Loucy (cell line): ENCODE data around the gene SERINC3.

Experiments
- H2AFZ ChIP-seq: fragments of 200-600 bp; sonication (generic); 2 replicates; pipeline ENCODE4 v1.6.0; 2016; ENCODE audit warnings: antibody characterized with exemption, mild to moderate bottlenecking, low read length, moderate library complexity
- H3F3A ChIP-seq: fragments of 200-600 bp; 2 replicates; pipeline ENCODE4 v1.6.0; 2016; ENCODE audit warnings: antibody characterized with exemption, low read depth, mild to moderate bottlenecking
- H3K27me3 ChIP-seq: fragments of 200-600 bp; sonication (generic); 2 replicates; pipeline ENCODE4 v1.6.1; 2014; ENCODE audit warnings: low read length, mild to moderate bottlenecking; ENCODE audit not compliant: insufficient read depth, poor library complexity, severe bottlenecking
- H3K36me3 ChIP-seq: fragments of 200-600 bp; sonication (generic); 2 replicates; pipeline ENCODE4 v1.6.1; 2016; ENCODE audit warnings: low read length; ENCODE audit not compliant: insufficient read depth
- H3K4me1 ChIP-seq: fragments of 200-600 bp; sonication (generic); 2 replicates; pipeline ENCODE4 v1.5.1; 2014; ENCODE audit warnings: low read length, mild to moderate bottlenecking; ENCODE audit not compliant: insufficient read depth, poor library complexity, severe bottlenecking
- H3K4me2 ChIP-seq: fragments of 200-600 bp; sonication (generic); 2 replicates; pipeline ENCODE4 v1.6.0; 2014; ENCODE audit warnings: antibody characterized with exemption, low read length, low read depth, mild to moderate bottlenecking; ENCODE audit not compliant: poor library complexity, severe bottlenecking
- H3K4me3 ChIP-seq: fragments of 200-600 bp; sonication (generic); 2 replicates; pipeline ENCODE4 v1.5.1; 2014; ENCODE audit warnings: low read length, mild to moderate bottlenecking, mixed read lengths; ENCODE audit not compliant: poor library complexity, severe bottlenecking
- H3K79me2 ChIP-seq: fragments of 200-600 bp; sonication (generic); 2 replicates; pipeline ENCODE4 v1.6.1; 2014; ENCODE audit warnings: low read length; ENCODE audit not compliant: insufficient read depth
- H3K9ac ChIP-seq: fragments of 200-600 bp; sonication (generic); 2 replicates; pipeline ENCODE4 v1.6.0; 2014; ENCODE audit warnings: mild to moderate bottlenecking, low read depth, low read length, moderate library complexity; ENCODE audit not compliant: poor library complexity, severe bottlenecking
- H3K9me2 ChIP-seq: fragments of 200-600 bp; sonication (generic); replicated peaks from 2 replicates; pipeline ENCODE4 v1.6.1; 2016; ENCODE audit warnings: low read depth, low read length, mixed read lengths
- H3K9me3 ChIP-seq: fragments of 200-600 bp; sonication (generic); 2 replicates; pipeline ENCODE4 v1.6.1; 2014; ENCODE audit warnings: mild to moderate bottlenecking, antibody characterized with exemption, low read length, low read depth; ENCODE audit not compliant: insufficient read depth
- H4K20me1 ChIP-seq: fragments of 200-600 bp; sonication (generic); 2 replicates; pipeline ENCODE4 v1.6.0; 2014; ENCODE audit warnings: antibody characterized with exemption, low read length, mild to moderate bottlenecking; ENCODE audit not compliant: insufficient read depth, poor library complexity, severe bottlenecking
- EZH2phosphoT487 ChIP-seq: fragments of 200-600 bp; IDR thresholded peaks from 2 replicates; pipeline ENCODE4 v1.6.1; 2018; ENCODE audit warnings: antibody characterized with exemption, mild to moderate bottlenecking, moderate library complexity, borderline replicate concordance
- TF ChIP-seq, protein P1 (sequence below): fragments of 200-600 bp; sonication (generic); conservative IDR thresholded peaks from 2 replicates; pipeline ENCODE4 v1.5.1; 2014; ENCODE audit warnings: mild to moderate bottlenecking, antibody characterized with exemption, low read length

SERINC3 gene

DNA sequence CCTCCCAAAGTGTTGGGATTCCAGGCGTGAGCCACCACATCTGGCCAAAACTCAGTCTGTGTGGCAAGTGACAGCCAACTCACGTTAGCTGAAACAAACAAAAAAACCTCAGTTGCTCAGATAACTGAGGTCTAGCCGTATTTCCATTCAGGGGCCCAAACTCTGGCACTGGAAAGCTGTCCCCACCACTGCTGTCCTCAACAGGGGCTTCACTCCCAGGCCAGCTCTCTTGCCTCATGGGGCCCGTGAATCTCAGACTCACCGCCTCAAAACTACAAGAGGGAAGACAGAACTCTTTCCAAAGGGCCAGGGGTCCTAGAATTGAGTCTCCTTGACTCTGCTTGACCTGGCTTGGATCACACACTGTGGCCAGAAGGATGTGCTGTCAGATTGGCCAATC, 38.8 kb downstream of the SERINC3 start:
- Histone ChIP-seq H3K9ac (no peak overlapping the region), H3K4me3 (no peak overlapping the region), H3K9me3 (no peaks in the 10 kb centered on the region), H2AFZ (no peak overlapping the region), H3K4me1 (no peaks in the 10 kb centered on the region), H3K36me3 (peaks cover 10% of the 10 kb centered on the region; the same call in 1 of the 2 replicates), H4K20me1 (no peaks in the 10 kb centered on the region), H3K9me2 (no peaks in the 10 kb centered on the region), H3F3A (no peaks in the 10 kb centered on the region), H3K79me2 (no peaks in the 10 kb centered on the region; the same call in 1 of the 2 replicates), H3K4me2 (no peak overlapping the region), H3K27me3 (no peaks in the 10 kb centered on the region)
- TF ChIP-seq, protein P1, sequence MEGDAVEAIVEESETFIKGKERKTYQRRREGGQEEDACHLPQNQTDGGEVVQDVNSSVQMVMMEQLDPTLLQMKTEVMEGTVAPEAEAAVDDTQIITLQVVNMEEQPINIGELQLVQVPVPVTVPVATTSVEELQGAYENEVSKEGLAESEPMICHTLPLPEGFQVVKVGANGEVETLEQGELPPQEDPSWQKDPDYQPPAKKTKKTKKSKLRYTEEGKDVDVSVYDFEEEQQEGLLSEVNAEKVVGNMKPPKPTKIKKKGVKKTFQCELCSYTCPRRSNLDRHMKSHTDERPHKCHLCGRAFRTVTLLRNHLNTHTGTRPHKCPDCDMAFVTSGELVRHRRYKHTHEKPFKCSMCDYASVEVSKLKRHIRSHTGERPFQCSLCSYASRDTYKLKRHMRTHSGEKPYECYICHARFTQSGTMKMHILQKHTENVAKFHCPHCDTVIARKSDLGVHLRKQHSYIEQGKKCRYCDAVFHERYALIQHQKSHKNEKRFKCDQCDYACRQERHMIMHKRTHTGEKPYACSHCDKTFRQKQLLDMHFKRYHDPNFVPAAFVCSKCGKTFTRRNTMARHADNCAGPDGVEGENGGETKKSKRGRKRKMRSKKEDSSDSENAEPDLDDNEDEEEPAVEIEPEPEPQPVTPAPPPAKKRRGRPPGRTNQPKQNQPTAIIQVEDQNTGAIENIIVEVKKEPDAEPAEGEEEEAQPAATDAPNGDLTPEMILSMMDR, result no peak
- no peak for TF ChIP-seq EZH2phosphoT487

DNA sequence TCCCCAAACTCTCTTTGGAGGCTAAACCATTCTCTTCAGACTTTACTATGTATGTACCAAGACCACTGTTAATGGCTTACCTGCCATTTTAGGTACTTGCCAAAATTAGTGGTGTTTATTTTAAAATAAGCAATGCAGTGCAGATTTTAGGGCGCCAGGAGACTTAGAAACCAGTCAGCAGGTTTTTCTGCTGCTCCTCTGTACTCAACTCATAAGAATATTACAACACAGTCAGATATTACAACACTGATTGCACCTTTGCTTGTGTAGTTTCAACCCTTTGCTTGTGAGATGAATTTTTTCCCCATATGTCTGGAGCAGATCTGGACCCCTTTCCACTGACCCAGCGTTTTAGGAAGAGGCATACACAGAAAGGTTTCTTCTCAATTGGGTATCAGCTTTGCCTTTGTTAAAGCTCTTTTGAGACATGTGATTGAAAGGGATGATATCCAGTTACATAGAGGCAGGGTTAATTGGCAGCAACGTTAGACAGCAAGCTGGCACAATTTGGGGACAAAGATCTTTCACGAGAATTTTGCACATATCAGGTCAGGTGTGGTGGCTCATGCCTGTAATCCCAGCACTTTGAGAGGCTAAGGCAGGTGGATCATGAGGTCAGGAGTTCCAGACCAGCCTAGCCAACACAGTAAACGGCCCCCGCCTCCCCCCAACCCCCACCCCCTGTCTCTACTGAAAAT, 40.0 kb downstream of the SERINC3 start:
- Histone ChIP-seq H3K9me3 (no peaks in the 10 kb centered on the region), H3K9me2 (no peaks in the 10 kb centered on the region), H3K4me1 (peaks cover 2% of the 10 kb centered on the region), H3K9ac (no peak overlapping the region), H4K20me1 (no peaks in the 10 kb centered on the region), H3K27me3 (no peaks in the 10 kb centered on the region), H3K4me3 (no peak overlapping the region), H2AFZ (no peak overlapping the region), H3F3A (no peaks in the 10 kb centered on the region), H3K36me3 (peaks cover 5% of the 10 kb centered on the region; the same call in 1 of the 2 replicates), H3K4me2 (no peak overlapping the region), H3K79me2 (peaks cover 5% of the 10 kb centered on the region)
- TF ChIP-seq, protein P1, result no peak
- no peak for TF ChIP-seq EZH2phosphoT487

- Histone ChIP-seq H3K4me1 (peaks cover 15% of the 10 kb centered on the region), H3F3A (no peaks in the 10 kb centered on the region), H3K79me2 (peaks cover 17% of the 10 kb centered on the region), H3K27me3 (no peaks in the 10 kb centered on the region), H3K9me2 (no peaks in the 10 kb centered on the region), H2AFZ (no peak overlapping the region), H4K20me1 (peaks cover 6% of the 10 kb centered on the region), H3K4me3 (no peak overlapping the region), H3K9me3 (no peaks in the 10 kb centered on the region), H3K36me3 (peaks cover 5% of the 10 kb centered on the region; the same call in 1 of the 2 replicates), H3K4me2 (no peak overlapping the region), H3K9ac (no peak overlapping the region)
- TF ChIP-seq, protein P1, result no peak
- no peak for TF ChIP-seq EZH2phosphoT487
Measured at GRCh38 chr20:44480097-44480496, 41.8 kb downstream of the SERINC3 start.
